ENCODE data around the gene RGS7BP.
"Not testable (repeated sequence)": the region's sequence is repeated elsewhere in the genome, so short reads cannot be mapped to it uniquely, and the experiment has no call there.

The RGS7BP gene

DNA sequence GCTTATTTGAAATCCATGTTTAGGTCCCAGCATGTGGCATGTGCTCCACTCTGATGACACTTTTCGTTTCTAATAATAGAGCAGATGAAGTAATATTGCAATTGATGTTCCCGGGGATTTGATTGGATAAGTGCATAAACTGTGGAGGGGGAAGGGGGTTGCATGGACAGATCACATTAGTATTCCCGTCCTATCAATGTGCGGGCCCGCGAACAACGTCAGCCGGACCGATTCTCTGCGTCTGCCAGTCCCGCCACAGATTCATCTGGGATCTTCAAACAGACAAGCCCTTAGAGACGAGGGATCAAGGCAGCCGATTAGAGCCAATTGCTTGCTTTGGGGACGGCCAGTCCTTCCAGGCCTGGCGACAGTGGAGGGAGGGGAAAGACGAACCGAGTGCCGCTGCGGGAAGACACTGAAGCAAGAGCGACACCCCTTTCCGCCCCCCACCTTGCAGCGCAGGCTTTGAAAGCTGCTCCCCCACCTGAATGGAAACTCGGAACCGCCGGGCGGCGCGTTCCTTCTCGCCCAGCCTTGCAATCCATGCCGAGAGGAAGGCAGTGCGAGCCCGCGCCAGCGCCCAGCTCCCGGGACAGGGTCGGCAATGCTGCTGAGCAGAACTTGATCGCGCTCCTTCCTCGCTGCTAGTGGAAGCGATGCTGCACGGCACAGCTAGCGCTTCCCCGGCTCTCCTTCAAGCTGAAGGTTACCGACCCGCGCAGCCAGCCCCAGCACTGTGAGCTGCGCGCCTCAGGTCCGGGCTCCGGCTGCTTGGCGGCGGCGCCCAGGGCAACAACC is at the start of gene RGS7BP:
Gene RGS7BP (plus strand): TSS at position 247 of the 798 bp plus-strand sequence. CDS start 610 bp downstream, outside the sequence.
- peak; percentile 6 for DNase-seq

DNA sequence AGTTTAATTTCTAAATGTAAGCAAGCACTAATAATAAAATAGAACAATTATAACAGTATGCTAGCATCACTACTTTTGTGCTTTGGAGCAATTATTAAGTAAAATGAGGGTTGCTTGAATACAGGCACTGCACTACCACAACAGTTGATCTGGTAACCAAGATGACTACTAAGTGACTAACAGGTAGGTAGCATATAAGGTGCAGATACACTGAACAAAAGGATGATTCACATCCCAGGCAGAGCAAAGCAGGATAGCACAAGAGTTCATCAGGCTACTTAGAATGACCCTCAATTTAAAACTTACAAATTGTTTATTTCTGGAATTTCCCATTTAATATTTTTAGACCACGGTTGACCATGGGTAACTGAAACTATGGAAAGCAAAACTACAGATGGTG is 48.0 kb upstream of the RGS7BP start:
- DNase-seq, result no peak

DNA sequence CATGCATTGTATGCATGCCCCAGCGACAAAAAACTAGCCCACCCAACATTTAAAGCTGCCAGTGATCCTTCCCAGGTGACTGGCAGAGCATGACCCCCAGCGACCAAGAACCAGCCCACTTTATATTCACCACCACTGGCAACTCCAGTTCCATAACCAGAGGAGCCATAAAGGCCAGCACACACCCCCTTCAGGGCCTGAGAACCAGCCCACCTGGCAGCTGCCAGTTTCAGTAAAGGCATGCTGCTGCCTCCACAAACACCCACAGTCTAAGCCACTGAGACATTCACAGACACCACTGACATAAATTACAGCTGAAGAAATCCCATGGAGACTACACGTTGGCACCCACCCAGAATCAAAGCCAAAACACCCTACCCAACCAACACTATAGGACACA is 46.9 kb upstream of the RGS7BP start:
- DNase-seq, result no peak

DNA sequence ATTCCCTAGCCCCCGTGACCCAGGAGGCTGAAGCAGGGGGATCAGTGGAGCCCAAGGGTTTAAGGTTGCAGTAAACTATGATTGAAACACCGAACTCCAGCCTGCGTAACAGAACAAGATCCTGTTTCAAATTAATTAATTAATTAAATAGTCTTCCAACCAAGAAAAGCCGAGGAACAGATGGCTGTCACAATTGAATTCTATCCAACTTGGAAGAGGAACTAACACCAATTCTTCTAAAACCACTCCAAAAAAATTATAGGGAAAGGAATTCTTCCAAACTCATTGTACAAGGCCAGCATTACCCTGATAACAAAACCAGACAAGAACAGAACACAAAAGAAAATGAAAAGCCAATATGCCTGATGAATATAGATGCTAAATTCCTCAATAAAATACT is 43.4 kb upstream of the RGS7BP start:
- DNase-seq, result no peak

DNA sequence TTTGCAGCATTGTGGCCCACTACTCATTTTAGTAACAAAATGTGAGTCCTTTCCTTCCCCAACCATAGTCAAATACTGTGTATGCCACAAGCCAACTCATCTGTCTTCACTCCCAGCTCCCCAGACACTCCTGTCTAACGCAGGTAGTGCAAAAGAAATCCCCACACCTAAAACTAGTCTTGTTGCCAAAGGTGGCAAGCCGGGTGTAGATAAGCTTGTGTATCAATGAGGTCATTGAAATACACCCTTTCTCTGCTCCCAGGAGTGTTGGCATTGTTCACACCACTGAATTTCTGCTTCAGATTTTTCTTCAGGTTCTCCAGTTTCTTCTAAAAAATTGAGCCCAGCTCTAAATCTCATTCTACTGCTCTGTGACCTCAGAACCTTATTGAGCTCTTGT is 19.7 kb upstream of the RGS7BP start:
- DNase-seq, result no peak

DNA sequence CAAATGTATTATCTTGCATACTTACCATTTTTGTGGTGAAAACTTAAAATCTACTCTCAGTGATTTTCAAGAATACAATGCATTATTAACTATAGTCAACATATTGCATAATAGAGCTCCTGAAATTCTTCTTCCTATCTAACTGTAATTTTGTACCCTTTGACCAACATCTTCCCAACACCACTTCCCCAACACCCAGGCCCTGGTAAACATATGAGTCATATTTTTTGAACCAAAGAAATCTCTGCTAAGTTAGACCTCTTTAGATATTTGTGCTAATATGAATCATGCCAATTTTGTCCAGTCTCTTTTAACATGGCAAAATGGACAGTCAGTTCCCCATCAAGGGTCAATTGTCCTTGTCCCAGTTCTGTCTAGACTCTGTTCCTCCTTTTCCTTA is 18.5 kb upstream of the RGS7BP start:
- no peak for DNase-seq

DNA sequence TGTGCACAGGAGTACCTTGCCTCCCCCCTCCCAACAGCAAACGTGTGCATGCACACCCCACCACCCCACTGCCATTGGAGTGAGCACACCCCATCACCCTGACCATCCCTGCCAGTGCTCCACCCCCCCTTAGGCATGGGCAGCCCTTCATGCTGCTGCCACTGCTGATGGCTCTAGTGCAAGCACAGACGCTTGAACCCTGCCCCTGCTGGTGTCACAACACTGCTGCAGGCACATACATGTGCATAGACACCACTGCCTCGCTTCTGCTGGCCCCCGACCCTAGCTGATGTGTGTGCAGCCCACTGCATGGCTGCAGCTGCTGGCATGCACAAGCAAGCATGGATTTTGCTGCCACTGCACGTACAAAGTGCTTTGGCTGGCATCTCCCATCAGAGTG is 16.0 kb upstream of the RGS7BP start:
- no peak for DNase-seq

DNA sequence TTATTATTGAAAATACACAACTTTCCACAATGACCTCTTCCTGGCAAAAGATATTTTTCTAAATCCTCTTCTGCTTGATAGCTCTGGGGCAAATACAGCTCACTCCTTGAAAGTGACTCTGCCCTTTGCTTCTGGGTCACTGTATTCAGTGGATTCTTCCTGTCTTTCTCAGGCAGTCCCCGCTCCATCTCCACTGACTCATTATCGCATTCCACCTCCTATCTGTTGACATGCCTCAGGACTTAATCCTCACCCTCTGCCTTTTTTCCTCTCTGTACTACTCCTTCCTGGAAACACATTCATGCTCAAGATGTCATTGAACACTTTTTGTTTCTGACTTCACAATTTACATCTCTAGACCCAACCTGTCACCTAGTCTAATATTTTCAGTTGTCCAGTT is 8.4 kb upstream of the RGS7BP start:
- DNase-seq, result no peak

DNA sequence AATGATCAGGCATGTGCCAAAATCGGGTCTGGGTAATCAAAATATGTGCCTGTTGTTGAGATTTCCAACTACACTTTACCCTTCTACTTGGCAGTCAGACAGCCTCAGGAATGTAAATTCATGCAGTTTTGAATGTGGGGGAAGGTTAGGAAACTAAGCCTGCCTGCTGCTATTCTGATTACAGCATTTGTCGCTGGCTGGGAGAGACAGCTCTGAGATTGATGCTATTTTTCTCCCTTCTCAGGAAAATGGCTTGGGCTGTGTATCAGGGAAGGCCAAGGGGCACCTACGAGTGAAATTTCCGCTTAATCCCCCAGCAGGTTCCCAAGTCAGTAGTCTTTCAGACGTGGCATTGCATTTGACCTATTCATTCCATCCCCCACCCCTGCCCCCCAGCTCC is 3.6 kb upstream of the RGS7BP start:
- DNase-seq, result no peak

DNA sequence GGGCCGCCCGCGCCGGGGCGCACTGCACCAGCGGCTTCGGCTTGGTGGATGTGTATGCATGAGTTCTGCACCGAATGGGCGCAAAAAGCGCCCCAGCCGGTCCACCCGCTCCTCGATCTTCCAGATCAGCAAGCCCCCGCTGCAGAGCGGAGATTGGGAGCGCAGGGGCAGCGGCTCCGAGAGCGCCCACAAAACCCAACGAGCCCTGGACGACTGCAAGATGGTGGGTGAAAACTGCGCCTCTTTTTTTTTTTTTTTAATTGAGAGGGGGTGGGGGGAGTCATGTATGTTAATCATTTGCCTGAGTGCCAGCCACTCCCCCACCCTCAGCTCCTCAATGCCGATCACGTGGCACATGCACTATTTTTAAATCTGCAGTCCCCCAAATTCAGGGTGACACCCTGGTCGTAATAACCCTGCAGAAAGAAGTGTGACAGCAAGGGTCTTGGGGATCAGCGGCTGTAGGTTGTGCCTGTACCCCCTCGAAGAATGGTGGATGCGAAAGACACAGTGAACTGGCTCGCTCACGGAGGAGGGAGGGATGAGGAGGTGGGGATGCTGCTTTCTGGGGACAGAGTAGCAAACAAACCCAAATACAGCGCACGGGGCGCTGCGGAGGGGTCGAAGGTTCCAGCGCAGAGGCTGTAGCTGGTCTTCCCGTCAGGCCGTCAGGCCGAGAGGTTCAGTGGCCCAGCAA is 900 bp downstream of the RGS7BP start:
- DNase-seq, result no peak

DNA sequence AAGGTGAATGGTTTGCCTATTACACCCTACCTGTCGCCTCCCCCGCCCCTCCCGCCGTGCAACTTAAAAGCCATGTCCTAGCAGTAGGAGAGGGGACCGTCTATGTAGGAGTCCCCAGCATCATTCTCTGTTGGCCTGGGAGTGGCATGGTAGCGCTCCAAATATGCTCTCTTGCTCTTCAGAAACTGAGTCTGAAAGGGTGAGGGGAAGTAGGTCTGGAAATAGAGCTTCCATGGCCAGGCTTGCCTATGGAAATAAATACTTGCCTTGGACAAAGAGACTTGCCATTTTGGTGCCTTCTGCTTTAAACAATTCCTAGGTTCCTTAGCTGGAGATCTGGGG is 1.4 kb downstream of the RGS7BP start:
- DNase-seq, result no peak

DNA sequence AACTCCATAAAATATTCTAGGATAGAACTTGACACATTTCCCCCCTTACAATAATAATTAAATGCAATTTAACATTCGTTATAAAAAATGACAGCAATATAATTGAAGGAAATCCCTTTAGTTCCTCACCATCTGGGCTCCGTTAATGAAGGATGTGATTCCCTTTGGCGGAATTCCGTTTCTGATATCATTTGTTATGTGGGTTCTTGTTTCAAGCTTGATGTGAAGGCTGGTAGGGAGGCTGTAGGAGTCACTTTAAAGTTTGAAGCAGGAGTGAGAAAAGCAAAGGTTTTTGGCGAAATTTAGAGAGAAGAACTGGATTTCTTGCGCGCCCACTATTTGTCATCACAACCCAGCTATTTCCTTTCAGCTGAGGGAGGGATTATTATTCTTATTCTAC is 4.0 kb downstream of the RGS7BP start:
- DNase-seq, result no peak

DNA sequence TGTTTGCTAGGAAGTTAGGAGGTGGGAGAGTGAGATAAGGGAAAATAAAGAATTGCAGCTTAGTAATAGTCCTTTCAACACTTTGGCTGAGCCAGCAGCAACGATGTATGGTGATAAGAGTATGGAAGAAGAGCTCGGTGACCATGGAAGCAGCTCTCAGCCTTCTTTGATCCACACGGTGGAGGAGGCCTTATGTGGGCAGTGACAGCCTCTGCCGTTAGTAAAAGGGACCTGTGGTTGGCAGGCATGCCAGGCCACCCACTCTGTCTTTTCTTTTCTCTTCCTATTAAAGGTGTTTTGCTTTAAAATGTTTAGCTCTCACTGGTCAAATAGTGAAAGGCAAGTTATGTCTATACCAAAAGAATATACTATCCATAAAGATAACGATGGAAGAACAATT is 7.7 kb downstream of the RGS7BP start:
- no peak for DNase-seq

DNA sequence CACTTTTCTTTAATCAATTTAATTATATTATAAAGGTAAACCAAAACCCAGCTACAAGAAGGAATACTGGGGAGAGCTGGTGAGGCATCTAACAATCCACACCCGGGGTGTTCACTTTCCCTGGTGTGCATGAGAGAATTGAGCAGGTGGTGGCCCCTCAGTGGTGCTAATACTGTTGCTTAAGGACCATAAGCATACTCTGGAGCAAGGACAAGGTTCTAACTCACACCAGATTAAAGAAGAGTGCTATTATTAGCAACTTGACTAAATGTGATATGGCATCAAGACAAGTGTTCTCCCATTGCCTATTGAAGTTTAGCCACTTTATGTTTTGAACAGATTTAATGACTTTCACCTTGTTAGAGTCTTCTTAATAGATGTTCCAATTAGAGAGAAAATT is 8.8 kb downstream of the RGS7BP start:
- DNase-seq, result no peak

DNA sequence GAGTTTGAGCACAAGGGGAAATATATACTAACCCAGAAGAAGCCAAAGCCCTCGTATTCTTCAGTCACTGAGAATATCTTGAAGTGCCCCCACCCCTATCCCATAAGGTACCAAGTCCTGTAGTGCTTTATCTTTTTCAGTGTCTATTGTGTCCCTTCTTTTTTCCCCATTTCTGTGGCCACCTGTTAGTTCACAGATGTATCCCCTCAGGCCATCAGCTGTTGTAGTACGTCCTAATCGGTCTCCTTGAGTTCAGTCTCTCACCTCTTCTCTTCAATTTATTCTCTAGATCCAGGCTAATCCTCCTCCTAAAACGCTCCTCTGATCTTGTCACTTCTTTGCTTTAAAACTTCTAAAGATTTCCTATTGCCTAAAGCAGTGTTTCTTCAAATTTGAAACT is 10.4 kb downstream of the RGS7BP start:
- no peak for DNase-seq

DNA sequence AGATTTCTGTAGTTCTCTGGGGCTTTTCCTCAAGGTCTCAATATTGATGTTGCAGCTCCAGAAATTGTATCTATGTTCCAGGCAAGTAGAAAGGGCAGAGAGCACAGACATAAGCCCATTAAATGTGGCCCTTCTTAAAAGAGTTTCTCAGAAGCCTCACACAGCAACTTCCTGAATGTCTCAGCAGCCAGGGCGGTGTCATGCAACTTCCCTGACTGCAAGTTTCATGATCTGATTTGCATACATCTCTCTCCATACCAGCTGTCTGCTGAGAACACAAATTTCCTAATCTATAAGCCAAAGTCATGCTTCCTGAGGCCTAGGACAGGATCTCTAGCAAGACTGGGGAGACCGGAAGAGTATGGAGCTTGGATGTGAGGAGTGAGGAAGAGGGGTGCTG is 13.0 kb downstream of the RGS7BP start:
- no peak for DNase-seq

DNA sequence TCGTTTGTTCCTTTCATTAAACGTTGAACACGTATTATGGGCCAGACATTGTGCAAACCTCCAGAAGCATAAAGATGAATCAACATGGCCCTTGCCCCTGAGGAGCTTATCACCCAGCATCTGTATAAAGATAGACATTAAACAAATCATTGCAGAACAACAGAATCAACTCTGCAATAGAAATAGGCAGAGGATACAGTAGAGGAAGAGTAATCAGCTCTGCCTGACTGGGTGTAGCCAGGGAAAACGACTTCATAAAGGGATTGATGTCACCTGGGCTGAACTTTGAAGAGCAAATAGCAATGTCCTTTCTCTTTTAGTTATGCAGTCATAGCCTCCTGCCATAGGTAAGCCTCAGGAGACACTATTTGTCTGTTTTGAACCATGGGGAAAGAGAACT is 13.4 kb downstream of the RGS7BP start:
- DNase-seq, result no peak

DNA sequence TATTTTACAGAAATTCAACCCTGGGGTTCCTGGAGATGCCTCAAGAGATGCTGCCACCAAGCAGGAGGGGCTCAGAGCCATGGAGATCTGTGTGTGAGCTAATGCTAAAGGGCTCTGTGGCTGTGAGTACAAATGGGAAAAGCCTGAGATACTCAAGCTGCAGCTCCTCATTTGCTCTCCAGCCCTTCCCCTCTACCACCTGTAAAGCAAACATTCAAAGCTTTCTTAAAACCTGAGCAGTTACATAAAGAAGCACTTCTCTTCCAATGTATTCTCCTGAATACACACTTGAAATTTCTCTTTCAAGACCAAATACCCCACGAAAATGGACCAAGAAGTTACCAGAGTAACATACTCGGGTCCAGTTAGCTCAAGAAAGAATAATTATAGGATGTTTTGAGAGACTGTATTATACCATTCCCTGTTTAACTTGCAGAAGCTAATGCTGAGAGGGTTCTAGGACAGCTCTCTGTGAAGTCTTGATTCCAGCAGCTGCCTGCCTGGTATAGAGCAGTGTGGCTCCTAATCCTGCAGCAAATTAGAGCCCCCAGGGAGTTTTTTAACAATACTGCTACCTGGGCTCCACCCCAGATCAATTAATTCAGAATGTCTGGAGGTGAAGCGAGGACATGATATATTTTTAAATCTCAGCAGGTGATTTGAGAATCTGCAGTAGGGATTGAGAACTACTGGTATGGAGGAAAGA is 21.1 kb downstream of the RGS7BP start:
- DNase-seq, result no peak

DNA sequence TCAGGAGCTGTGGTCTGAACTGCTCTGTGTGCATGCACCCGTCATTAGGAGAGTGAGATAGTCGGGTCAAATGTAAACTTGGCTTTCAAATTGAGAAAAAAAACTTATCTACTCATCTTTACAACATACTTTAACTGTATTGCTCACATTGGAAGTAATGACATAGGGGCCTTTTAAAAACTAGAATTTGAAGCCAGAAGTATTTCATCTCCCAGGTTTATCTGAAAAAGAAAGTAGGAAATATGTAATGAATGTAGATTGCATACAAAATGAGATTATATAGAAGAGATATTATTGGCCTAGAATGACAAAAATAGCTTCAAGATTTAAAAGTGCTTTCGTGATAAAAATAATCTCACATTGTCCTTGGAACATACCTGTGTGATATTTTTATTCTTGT is 24.3 kb downstream of the RGS7BP start:
- no peak for DNase-seq

DNA sequence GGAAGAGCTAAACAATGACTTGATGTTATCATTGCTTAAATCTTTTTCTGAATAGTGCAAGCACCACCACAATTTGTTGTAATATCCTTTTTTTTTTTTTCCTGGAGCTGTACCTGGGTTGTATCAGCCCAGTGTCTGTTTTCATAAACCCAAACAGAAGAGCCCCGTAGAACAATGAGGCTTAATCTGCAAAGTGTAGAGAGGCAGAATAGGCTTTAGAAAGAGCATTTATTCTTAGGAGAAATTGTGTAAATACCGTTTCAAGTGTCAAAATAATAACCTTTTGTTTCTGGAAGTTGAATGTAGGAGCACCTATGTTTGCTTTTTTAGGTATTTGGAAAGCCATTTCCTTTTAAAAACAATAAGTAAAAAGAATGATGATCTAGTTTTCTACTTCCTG is 26.4 kb downstream of the RGS7BP start:
- no peak for DNase-seq

DNA sequence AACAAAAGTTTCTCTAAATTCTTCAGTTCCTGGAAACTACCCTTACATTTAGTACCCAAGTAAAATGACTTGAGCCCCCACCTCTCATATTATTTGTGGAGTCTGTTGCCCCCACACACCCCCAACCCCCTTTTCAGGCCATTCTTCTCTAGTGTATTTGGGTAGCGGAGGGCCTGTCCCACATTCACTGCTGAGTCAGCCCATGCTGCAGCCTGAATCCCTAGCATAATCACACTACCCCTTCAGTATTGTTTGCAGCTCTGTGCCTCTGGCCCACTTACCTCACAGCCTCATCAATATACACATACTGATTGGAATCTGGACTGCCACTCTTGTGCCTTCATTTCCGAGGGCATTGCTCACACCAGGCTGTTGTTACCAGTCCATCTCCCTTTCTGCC is 26.8 kb downstream of the RGS7BP start:
- no peak for DNase-seq

DNA sequence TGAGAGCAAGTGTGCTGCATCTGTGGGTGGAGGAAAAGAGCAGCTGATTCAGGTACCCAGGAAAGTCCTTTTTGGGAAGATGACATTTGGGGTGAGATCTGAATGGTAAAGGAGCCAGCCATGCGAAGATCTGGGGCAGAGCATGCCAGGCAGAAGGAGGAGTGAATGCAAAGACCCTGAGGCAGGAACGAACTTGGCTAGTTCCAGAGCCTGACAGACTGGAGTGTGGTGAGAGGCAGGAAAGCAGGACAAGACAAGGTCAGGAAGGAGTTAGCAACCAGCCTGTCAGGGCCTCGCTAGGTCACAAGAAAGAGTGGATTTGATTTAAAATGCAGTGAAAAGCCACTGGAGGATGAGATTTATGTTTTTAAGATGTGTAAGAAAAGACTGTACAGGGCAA is 28.2 kb downstream of the RGS7BP start:
- no peak for DNase-seq

DNA sequence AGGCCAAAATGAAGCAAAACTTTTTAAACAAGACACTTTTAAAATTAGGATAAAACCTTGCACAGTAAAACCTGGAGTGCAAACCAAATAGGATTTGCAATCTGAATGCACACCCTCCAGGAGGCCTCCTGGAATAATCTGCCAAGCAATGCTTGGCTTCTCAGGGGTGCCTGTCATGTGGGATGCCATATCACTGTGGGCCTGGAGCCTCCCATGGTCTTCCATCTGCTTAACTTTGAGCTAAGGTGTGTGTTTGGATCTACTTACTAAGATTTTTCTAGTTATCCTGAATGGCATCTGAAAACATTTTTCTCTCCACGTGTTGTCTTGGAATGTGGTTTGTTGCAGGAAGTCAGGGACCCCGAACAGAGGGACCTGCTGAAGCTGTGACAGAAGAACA is 52.1 kb downstream of the RGS7BP start:
- no peak for DNase-seq

DNA sequence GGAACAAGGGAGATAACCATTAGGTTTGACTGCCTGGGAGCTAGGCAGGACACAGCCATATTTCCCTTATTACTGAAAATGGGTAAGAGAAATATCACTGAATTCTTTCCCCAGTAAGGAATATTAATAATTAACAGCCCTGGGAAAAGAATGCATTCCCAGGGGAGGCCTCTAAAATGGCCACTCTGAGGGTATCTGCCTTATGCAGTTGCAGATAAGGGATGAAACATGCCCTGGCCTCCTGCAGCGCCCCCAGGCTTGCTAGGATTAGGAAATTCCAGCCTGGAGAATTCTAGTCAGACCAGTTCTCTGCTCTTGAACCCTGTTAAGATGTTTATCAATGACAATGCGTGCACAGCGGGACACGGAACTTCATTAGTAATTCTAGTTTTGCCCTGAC is 52.8 kb downstream of the RGS7BP start:
- DNase-seq, result not testable (repeated sequence)
